CD4-positive, alpha-beta T cell treated with Interferon gamma for 1 hour (primary cell): ENCODE data around the gene CAPN7.

ENCODE experiments used
- DNase-seq: peaks from one replicate; pipeline ENCODE4 v3.0.0-alpha.2; 2020

CAPN7 gene

DNA sequence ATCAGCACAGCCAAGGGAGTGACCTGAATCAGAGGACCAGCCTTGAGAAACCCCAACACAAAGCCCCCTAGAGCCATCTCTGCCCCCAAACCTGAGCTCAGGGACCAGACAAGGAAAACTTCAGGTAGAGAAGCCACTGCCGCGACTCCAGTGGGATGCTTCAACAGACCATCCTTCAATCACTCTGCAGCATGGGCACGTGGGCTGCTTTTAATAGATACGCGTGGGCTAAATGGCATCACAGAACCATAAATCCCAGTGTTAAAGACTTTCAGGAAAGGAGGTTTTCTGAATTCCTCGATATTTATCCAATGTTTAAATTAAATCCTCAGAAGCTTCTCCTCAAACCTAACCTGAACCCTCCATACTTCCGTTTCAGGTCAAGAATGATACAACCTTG, 95.7 kb downstream of the CAPN7 start:
- no peak for DNase-seq
